Posterior cingulate gyrus (tissue), 11 donors: ENCODE data around the gene CELF2.

Source experiments
- DNase-seq, 10 donors: peaks; one replicate each; pipeline versions ENCODE4 v3.0.0 to v3.0.0-alpha.2; 2020 to 2021; ENCODE audit warnings: mixed read lengths in 3 of 10
- intact Hi-C: fragments of 100-400 bp; cut with DNase I; formaldehyde crosslinking; loops from one replicate; pipeline ENCODE4 v1.15.1; 2023

CELF2 gene

DNA sequence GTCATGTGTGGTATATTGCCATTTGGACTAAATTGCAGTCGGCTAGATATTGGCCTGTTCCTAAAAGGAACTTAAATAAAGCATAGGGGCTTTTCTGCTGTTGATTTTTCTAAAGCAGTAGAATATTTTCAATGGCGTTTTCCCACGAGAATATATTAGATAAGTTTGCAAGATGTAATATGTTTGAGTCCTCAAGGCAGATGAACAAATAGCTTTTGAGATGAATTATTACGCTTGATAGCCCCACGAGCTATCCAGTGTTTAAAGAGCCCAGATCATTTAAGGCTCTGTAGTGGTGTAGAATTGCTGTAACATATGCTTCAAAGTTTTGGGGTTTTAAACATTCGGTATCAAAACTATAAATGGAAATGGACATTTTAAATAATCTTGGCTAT lies 2.9 kb downstream of the CELF2 start:
- DNase-seq, result no peak
- intact Hi-C loops, result no loop called here

DNA sequence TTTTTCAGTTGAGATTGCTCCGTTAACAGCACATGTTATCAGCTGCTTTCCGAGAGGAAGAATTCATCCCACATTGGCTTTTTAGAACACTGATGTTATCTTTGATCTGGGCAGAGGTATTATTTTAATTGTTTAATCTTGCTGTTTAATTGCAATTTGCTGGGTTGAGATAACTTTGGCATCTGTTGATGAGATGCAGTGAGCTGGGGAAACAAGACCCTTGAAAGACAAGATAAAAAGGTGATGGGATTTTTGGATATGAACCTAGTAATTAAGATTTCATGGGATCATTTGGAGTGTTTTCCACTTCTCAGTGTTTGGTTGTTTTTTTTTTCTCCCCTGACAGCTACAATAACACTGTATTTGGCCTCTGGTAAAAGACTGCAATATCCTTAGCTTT lies 4.5 kb downstream of the CELF2 start:
- intact Hi-C loops, result no loop called here
- no peak for DNase-seq

DNA sequence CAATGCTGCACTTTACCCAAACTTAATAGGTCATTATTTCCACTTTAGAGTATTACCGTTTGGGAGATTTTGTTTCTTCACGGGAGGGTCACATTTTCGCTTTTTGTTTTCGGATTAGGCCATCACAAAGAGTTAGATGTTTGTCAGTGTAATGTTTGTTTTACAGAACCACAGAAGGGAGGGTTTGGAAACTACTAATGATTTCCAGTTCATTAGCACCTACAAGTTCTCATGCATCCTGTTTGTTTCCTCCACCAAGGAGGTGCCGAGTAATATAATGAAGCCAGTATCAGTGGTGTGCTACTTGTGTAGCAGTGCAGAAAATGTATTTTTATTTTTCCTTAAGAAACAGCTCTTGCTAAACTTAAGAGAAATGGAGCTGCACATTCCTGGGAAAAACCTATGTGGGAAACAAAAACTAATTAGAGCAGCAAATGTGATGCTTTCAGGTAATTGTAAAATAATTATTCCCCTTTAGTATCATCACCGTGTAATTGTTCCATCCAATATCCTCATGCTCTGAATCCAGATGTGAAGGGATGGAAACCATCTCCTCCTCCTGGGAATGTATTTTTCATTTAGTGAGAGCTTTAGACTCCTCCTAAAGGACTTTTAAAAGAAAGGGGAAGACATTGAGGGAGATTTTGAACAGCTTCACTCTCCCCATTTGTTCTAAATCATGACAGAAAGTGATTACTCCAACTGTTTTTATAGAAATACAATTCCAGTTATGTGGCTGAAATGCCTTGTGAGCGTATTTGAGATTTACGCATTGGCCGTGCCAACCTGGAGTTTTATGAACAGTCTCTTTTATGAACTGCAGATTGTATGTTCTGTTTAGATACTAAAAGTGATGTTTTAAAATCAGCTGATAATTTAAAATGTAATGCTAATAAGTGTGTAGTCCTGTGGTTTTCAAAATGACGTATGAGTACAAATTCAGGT lies 5.6 kb downstream of the CELF2 start:
- intact Hi-C loops, result no loop called here
- DNase-seq, result no peak

DNA sequence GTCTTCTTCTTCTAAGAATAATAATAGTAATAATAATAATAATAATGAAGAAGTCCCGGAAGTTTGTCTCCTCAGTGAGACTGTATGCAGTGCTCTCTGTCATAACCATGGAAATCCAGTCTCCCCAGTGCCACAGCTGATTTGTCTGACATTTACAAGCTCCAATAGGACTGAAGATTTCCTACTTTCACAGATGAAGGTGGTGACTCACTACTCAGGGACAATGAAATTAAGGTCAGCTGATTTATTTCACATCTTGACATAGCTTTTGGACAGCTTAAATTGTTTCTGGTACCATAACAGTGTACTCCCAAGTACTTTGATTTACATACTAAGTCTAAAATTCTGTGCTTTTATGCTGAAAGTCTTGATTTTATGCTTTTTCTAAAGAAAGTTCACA lies 6.9 kb downstream of the CELF2 start:
- no peak for DNase-seq
- intact Hi-C loops, result no loop called here

DNA sequence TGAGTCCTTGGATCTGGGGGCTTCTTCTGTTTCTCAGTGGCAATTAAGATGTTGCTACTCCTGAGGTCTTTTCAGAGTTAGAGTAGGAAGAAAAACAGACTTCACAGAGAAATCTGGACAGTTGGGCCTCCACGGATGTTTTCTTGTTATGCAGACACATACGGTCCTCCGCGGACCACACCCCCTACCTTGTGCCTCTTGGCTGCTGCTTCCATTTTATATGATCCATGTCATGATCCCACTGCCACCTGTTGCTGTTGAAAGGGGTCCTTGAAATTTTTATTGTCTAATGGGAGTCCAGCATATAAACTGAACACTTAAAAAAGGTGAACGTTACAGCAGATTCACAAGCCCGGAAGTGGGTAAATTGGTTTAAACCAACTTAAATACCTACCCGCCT lies 8.3 kb downstream of the CELF2 start:
- intact Hi-C loops, result no loop called here
- no peak for DNase-seq

DNA sequence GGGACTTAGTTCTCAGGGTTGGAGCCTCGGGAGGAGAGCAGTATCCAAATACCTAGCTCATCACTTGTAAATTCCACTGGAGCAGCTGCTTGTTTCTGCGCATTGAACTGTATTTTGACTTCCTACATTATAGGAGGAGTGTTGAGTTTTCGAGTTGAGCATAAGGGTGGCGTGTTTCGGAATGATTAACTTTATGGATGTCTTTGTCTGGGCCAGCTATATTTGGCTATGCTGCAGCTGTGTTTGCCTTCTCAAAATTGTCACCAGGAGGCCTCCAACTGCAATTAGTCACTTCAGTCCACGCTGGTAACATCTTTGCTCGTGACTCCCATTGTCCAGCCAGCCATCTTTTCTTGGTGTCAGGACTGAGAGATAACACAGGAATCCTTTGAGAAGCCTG lies 9.1 kb downstream of the CELF2 start:
- intact Hi-C loops, result no loop called here
- peak in 1 of 10 donors; percentile 81 for DNase-seq

DNA sequence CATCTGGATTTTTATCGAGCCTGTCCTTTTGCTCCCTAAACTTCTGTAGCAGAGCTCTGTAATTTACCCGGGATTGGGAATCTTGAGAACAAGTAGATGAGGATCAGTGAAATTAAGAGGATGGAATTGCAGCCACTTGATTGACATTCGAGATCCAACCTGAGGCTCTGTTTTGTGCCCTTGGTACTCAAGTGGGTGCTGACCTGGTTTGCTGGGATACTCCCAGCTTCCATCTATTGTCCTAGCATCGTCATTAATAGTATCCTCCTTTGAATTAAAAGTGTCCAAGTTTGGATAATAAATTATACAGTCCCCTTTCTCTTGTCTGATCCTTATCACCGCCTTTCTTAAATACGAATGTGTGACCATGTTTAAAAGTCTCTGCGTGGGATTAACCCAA lies 17.1 kb downstream of the CELF2 start:
- intact Hi-C loops, result loop anchor here (10.0 kb wide), 1 partner anchor 1700 kb away; no protein-coding TSS in a partner anchor
- DNase-seq, result no peak

DNA sequence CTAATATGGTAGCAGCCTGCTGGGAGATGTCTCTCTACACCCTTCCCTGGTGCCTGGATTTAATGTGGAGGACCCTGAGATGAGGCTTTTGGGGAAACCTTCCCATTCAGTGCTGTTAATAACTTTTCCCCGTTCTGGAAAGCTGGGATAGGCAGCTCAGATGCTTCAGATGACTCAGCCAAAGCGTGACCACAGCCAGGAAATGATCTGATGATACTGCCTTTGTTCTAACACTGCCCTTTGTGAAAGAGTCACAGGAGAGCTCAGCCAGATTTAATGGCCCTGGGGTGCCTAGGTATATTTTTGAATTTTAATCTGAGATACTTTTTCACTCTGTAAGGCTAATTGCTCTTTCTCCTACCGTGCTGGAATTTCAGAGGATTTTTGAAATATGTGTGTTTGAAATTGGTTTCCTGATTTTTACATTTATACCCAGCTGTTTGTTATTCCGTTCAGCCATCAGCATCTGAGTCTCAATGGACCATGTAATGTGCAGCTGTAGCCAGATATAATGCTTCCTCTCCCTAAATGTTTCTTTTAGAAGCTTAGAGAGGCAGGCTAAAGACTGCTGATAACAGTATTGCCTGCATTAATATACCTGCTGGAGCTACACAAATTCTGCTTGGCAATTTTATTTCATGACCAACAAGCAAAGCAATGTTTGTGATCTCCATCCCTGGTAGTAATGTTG lies 17.8 kb downstream of the CELF2 start:
- intact Hi-C loops, result loop anchor here (10.0 kb wide), 1 partner anchor 1701 kb away; no protein-coding TSS in a partner anchor
- DNase-seq, result no peak

DNA sequence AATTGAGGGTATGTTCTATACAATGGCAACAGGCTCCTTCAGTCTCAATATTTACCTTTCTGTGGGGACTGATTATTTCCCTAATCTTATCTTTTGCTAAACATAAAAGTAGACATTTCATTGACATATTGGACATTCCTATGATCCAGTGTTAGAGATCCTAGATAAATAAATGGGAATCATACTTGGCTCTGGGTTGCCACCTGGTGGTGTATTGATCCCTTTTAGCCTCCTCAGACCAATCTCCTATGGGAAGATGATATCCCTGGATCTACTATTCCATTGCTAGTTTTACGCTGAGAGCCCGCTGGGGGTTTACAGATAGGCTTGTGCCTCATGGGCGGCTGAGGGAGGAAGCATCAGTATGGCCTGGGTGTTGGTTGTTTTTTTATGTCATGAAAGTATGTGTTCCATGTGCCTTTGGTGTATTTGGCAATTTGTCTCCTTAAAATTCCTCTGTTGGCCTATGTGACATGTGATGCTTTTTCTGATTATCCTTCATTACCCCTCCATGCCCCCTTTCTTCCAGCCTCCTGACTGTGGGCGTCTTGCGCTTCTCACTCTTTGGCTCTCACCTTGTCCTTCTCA lies 18.8 kb downstream of the CELF2 start:
- peak in 1 of 10 donors; percentile 23 for DNase-seq
- intact Hi-C loops, result loop anchor here (10.0 kb wide), 1 partner anchor 1702 kb away; no protein-coding TSS in a partner anchor

DNA sequence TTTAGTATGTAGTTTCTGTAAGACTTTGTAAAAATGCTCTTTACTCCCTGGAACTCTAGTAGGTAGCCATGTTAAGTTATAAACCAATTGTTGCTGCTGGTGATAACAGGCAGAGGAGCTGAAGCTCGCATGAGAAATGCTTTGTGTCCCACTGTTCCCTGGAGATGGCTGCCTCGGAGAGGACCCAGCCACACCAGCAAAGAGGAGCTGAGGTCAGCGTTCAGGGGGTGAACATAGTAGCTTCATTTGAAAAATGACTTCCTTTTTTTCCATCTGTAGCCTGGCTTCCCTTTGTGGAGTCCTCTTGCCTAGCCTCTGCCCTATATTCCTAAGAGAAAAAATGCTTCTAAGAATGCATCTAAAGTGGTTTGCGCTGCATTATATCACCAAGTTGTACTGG lies 20.3 kb downstream of the CELF2 start:
- intact Hi-C loops, result loop anchor here (10.0 kb wide), 1 partner anchor 1703 kb away; no protein-coding TSS in a partner anchor
- DNase-seq, result no peak

DNA sequence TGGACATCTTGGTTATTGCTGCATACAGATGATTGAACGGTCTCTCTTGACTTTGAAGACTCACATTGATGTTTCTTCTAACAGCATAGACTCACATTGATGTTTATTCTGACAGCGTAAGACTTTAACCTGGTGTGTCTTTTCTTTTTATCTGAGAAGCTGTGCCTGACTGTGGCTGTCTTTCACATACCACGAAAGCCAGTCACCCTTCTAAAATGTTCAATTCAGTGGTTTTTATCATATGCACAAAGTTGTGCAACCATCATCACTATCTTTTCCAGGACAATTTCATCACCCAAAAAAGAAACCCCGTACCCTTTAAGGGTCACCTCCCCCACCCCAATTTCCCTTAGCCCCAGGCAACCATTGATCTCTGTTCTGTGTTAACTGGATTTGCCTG lies 24.7 kb downstream of the CELF2 start:
- intact Hi-C loops, result no loop called here
- DNase-seq, result no peak

DNA sequence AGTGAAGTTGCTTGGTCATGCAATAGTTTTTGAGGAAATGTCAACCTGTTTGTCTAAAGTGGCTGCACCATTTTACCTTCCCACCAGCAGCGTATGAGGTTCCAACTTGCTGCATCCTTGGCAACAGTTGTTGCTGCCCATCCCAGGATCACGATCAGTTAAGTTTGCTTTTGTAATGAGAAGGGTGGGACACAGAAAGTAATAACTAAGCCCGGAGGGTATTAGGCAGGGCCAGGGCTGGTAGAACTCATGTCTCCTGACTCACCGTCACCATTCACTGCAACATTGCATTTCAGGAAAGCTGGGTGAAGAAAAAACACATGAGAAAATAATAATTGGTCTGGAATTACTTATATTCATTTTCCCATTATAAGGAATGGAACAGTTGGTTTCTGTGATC lies 25.4 kb downstream of the CELF2 start:
- intact Hi-C loops, result no loop called here
- no peak for DNase-seq

DNA sequence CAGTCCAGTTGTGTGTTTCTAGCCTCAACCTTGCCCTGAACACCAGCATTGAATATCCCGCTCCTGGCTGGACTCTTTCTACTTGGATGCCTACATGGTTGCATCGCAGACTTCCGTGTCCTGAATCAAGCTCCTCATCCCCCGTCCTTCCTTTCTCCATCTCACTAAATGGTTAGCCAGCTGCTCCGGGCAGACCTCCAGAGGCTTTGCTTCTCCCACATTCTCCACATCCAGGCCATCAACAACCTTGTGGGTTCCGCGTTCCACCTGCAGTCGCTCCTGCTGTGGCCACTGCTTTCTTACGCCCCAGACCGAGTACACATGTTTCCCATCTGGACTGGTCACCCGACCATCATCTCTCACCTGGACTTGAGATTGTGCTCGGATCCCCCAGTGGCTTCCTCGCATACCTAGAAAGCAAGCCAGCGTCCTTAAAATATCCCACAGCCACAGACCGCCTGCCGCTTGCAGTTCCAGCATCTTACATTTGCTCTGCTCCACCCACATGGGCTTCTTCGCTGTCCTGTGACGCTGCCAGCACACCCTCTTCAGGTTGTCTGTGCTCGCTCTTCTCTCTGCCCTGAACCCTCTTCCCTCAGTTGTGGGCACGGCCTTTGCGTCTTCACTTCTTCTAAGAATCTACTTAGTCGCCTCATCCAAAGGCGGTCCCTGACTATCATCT lies 25.9 kb downstream of the CELF2 start:
- intact Hi-C loops, result no loop called here
- peak in 7 of 10 donors; percentile 43 to 91 (median 54) for DNase-seq

DNA sequence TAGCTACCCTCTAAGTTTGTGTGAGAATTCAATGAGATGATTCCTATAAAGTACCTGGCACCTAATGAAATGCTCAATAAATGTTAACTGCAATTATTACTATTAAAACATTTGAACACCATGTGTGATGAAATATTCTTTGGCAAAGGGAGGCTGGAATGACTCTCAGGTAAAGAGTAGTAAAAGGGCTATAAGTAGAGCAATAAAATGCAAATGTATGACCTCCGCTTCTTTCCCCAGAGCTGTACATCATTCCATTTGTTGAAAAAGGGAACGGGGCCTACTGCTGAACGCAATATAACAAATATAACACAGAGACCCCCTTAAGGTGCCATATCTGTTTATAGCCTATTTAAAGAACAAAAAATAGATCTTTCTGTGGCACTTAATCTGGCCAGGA lies 27.8 kb downstream of the CELF2 start:
- DNase-seq, result no peak
- intact Hi-C loops, result no loop called here

DNA sequence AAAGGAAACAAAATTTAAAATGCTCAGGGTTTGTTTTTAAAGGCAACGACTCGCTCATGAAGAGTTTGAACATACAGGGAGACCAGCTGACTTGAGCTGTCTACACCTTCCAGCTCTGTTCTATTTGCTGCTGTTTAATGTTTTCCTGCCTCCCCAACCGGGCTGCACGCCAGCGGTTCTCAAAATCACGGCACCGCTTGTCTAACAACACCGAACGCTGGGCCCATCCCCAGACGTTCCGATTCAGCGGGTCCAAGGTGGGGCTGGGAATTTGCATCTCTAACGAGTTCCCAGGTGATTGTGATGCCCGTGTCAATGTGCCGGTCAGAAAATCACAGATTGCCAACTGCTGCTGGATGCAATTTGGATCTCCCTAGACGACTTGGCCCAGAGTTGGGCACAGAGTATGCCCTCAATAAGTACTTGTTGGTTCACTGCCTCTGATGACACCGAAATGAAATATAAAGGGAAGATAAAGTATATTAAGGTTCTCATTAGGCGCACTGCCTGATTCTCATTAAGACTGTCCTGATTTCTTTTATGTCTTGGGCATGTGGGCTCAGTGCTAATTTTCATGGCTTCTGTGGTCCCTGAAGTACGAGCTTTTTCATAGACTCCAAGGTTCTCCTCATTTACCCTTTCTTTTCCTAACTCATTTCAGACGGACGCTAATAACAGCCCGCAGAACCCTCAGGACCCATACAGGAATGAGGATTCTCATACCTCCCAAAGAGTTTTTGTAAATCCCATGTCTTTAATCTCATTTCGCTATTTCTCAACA lies 28.5 kb downstream of the CELF2 start:
- DNase-seq, result peak in 6 of 10 donors; percentile 10 to 86 (median 63)

DNA sequence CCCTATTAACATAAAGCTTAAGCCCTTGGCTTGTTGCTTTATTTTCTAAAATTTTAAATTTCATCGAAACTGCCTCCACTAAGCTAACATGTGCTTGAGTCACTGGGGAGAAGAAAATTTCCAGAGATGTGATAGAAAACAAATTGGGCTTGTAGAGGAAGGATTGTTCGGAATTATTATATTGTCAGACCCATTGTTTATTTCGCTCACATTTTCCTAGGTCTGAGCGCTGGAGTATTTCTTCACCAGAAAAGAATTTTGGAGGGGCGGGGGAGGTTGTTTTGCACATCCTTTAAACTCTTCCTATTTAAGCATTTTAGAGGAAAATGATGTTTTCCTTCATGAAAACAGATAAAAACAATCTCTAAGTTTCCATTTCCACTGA lies 29.1 kb downstream of the CELF2 start:
- DNase-seq, result no peak
- intact Hi-C loops, result no loop called here

More for the DNA sequence above, 28.5 kb downstream of the CELF2 start:
- intact Hi-C loops, result no loop called here

DNA sequence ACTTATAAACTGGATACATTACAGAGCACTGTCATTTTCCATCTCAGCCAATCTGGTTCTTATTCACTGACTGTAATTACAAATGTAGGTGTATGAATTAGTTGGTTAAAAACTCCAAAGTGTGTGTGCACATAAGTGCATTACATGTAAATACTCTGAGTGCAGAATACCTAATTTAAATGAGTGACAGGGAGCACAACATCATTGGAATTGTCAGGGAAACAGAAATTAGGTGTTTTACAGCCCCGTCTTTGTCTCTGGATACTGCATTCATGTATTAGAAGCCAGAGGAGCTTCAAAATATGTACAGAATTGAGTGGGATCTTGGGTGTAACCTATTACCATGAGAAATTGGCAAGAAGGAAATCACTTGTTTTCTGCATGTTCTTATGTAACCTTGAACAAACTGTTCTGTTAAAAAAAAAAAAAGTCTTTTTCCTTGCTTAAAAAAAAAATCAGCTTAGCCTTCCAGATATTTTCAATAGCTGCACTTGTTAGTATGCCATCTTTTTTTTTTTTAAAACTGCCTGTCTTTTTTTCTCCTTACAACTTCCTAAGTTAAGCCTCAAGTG lies 31.1 kb downstream of the CELF2 start:
- intact Hi-C loops, result no loop called here
- DNase-seq, result no peak

DNA sequence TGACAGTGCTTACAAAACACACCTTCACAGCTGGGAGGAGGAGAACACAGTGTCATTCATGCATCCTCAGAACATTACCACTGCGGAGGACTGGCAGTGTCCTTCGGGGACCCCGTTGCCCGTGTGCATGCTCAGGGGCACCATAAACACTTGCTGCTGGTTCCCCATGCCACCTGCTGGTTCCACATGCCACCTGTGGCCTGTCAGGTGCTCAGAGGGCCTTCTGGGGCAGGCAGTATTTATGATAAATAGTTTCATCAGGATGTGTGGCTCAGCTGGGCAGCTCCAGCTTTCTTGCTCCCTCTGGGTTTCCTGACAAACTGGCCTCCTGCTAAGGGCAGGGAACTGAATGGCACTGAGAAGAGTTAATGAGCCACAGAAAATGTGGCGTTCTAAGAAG lies 32.1 kb downstream of the CELF2 start:
- peak in 1 of 10 donors; percentile 64 for DNase-seq
- intact Hi-C loops, result no loop called here
